ENCODE data around the gene KRT5.

- TF ChIP-seq CTCF (IDR thresholded peaks at IDR 0.05) (no peak), POLR2A (IDR thresholded peaks at IDR 0.05) (no peak)
Measured at GRCh38 chr12:52474212-52474611, 46.0 kb downstream of the KRT5 start.

Measured in right lobe of liver (tissue), 4 donors.